H1 (cell line): ENCODE measurements around the gene LRBA. TPM values are rescaled to one million over a fixed set of nuclear protein-coding genes. Genes with fewer than 3 reads are reported as not detected.

Experiments
- CTCF ChIA-PET: fragments of 300-600 bp; sonication (Branson Sonifier 250); formaldehyde crosslinking; loops from one replicate; lab custom pipeline; 2021; ENCODE audit not compliant: partially characterized antibody; lab: Charles Lee
- POLR2A ChIA-PET: fragments of 300-600 bp; sonication (Branson Sonifier 250); formaldehyde crosslinking; loops from one replicate; lab custom pipeline; 2021; ENCODE audit warnings: inconsistent platforms; ENCODE audit not compliant: partially characterized antibody; lab: Charles Lee
- DNase-seq, 2 experiments: peaks; one replicate each; pipeline versions ENCODE4 v3.0.0 to v3.0.0-alpha.2; 2010 to 2022; ENCODE audit warnings: low spot score in 2 of 2, low read depth in 1 of 2, mixed read lengths in 1 of 2
- FAIRE-seq: peaks from 2 replicates; lab custom pipeline; 2011; peaks lifted over from hg19 to GRCh38; lab: Jason Lieb, UNC
- H2AFZ ChIP-seq: 2 replicates; pipeline ENCODE4 v1.8.1; 2012; ENCODE audit warnings: low read length, inconsistent platforms
- H2AK5ac ChIP-seq: 2 replicates; pipeline ENCODE4 v1.6.1; 2013; ENCODE audit warnings: low read depth, low read length
- H2BK120ac ChIP-seq: replicated peaks from 2 replicates; pipeline ENCODE3; 2013; ENCODE audit warnings: low read depth, low read length, inconsistent platforms
- H2BK12ac ChIP-seq: 2 replicates; pipeline ENCODE4 v1.6.1; 2013; ENCODE audit warnings: low read depth, low read length
- H2BK15ac ChIP-seq: 2 replicates; pipeline ENCODE4 v1.6.1; 2013; ENCODE audit warnings: low read length
- H2BK20ac ChIP-seq: 2 replicates; pipeline ENCODE4 v1.6.1; 2013; ENCODE audit warnings: low read length
- H2BK5ac ChIP-seq: 2 replicates; pipeline ENCODE4 v1.6.1; 2013; ENCODE audit warnings: low read depth, low read length
- H3K14ac ChIP-seq: 2 replicates; pipeline ENCODE4 v1.6.1; 2013; ENCODE audit warnings: inconsistent platforms; ENCODE audit not compliant: insufficient read length
- H3K18ac ChIP-seq: 2 replicates; pipeline ENCODE4 v1.6.1; 2013; ENCODE audit warnings: low read length; ENCODE audit errors: extremely low read depth
- H3K23ac ChIP-seq: 2 replicates; pipeline ENCODE4 v1.6.1; 2013; ENCODE audit warnings: inconsistent platforms; ENCODE audit not compliant: insufficient read length
- H3K23me2 ChIP-seq: 2 replicates; pipeline ENCODE4 v1.6.1; 2013; ENCODE audit warnings: low read depth, low read length
- H3K27ac ChIP-seq: 2 replicates; pipeline ENCODE4 v1.6.1; 2011; ENCODE audit warnings: low read depth, low read length, inconsistent platforms
- H3K27me3 ChIP-seq, 4 experiments: replicated peaks in 1 of 4; 1 replicate in 1 of 4; 2 replicates in 3 of 4; pipeline versions ENCODE4 v1.6.1 to v1.8.1; 2011 to 2013; ENCODE audit warnings: low read length in 3 of 4, mild to moderate bottlenecking in 3 of 4, inconsistent platforms in 2 of 4, mixed read lengths in 2 of 4, moderate library complexity in 1 of 4; ENCODE audit not compliant: control insufficient read depth in 3 of 4, insufficient read depth in 3 of 4; ENCODE audit errors: extremely low read depth in 1 of 4
- H3K36me3 ChIP-seq, 4 experiments: 2 replicates each; pipeline versions ENCODE4 v1.6.1 to v1.8.1; 2011 to 2013; ENCODE audit warnings: mild to moderate bottlenecking in 4 of 4, low read length in 3 of 4, moderate library complexity in 2 of 4, control low read depth in 1 of 4, inconsistent platforms in 1 of 4; ENCODE audit not compliant: insufficient read depth in 4 of 4, control insufficient read depth in 2 of 4
- H3K4ac ChIP-seq: replicated peaks from 2 replicates; pipeline ENCODE3; 2013; ENCODE audit warnings: low read length, low read depth, mixed read lengths, inconsistent platforms; ENCODE audit not compliant: insufficient read length
- H3K4me1 ChIP-seq, 4 experiments: replicated peaks in 1 of 4; 1 replicate in 1 of 4; 2 replicates in 3 of 4; pipeline versions ENCODE4 v1.6.1 to v1.8.1; 2011 to 2013; ENCODE audit warnings: low read length in 3 of 4, inconsistent platforms in 2 of 4, mixed read lengths in 1 of 4; ENCODE audit not compliant: insufficient read depth in 4 of 4, control insufficient read depth in 3 of 4
- H3K4me2 ChIP-seq, 2 experiments: 2 replicates each; pipeline versions ENCODE4 v1.6.1 to v1.8.1; 2011 to 2013; ENCODE audit warnings: low read depth in 2 of 2, low read length in 2 of 2, control low read depth in 1 of 2, inconsistent platforms in 1 of 2, mild to moderate bottlenecking in 1 of 2; ENCODE audit not compliant: insufficient read depth in 1 of 2
- H3K4me3 ChIP-seq, 4 experiments: fragments of 200-600, 300-600 bp in 1 of 4; sonication (generic), shearing (Covaris generic), sonication (Bioruptor Twin) in 1 of 4; 2 replicates each; pipeline versions ENCODE4 v1.5.1 to v1.8.1; 2011 to 2016; ENCODE audit warnings: low read length in 4 of 4, low read depth in 3 of 4, control low read depth in 2 of 4, inconsistent platforms in 2 of 4, mild to moderate bottlenecking in 2 of 4, mixed read lengths in 1 of 4, moderate library complexity in 1 of 4; ENCODE audit not compliant: insufficient read depth in 2 of 4; ENCODE audit errors: extremely low read depth in 1 of 4
- H3K56ac ChIP-seq: replicated peaks from 2 replicates; pipeline ENCODE3; 2013; ENCODE audit warnings: low read depth, mild to moderate bottlenecking, mixed read lengths, low read length, inconsistent platforms; ENCODE audit not compliant: insufficient read length
- H3K79me1 ChIP-seq: 2 replicates; pipeline ENCODE4 v1.6.1; 2013; ENCODE audit warnings: low read depth, low read length, control low read depth
- H3K79me2 ChIP-seq, 2 experiments: 2 replicates each; pipeline versions ENCODE4 v1.6.1 to v1.8.1; 2012 to 2013; ENCODE audit warnings: low read length in 2 of 2, mild to moderate bottlenecking in 2 of 2, inconsistent platforms in 1 of 2; ENCODE audit not compliant: insufficient read depth in 2 of 2, control insufficient read depth in 1 of 2
- H3K9ac ChIP-seq, 4 experiments: replicated peaks in 1 of 4; 1 replicate in 1 of 4; 2 replicates in 3 of 4; pipeline versions ENCODE4 v1.6.1 to v1.8.1; 2011 to 2013; ENCODE audit warnings: low read depth in 3 of 4, low read length in 3 of 4, control low read depth in 2 of 4, mild to moderate bottlenecking in 2 of 4, moderate library complexity in 2 of 4, inconsistent platforms in 1 of 4; ENCODE audit errors: extremely low read depth in 1 of 4
- H3K9me3 ChIP-seq, 2 experiments: 2 replicates each; pipeline versions ENCODE4 v1.6.1 to v1.8.1; 2012 to 2013; ENCODE audit warnings: mild to moderate bottlenecking in 2 of 2, moderate library complexity in 2 of 2, control low read depth in 1 of 2, inconsistent platforms in 1 of 2, low read depth in 1 of 2, low read length in 1 of 2, mixed read lengths in 1 of 2; ENCODE audit not compliant: insufficient read depth in 2 of 2
- H4K20me1 ChIP-seq, 2 experiments: replicated peaks in 1 of 2; 2 replicates each; pipeline versions ENCODE3 to v1.8.1; 2011 to 2013; ENCODE audit warnings: inconsistent platforms in 2 of 2, low read length in 2 of 2, mild to moderate bottlenecking in 1 of 2; ENCODE audit not compliant: insufficient read depth in 2 of 2, control insufficient read depth in 1 of 2
- H4K5ac ChIP-seq: 2 replicates; pipeline ENCODE4 v1.6.1; 2013; ENCODE audit warnings: low read length, low read depth, mixed read lengths, inconsistent platforms; ENCODE audit not compliant: insufficient read length
- H4K8ac ChIP-seq: 2 replicates; pipeline ENCODE4 v1.8.0; 2013; ENCODE audit warnings: mild to moderate bottlenecking, moderate library complexity, low read length, inconsistent platforms; ENCODE audit not compliant: insufficient read depth; ENCODE audit errors: extremely low read depth
- H4K91ac ChIP-seq: replicated peaks from 2 replicates; pipeline ENCODE3; 2013; ENCODE audit warnings: low read length, mixed read lengths, inconsistent platforms; ENCODE audit not compliant: insufficient read length
- ASH2L ChIP-seq: fragments of 200-600, 300-600 bp; sonication (generic); IDR thresholded peaks from one replicate; pipeline ENCODE4 v1.7.1; 2017; ENCODE audit warnings: low read length
- CREB1 ChIP-seq: IDR thresholded peaks from 2 replicates; pipeline ENCODE4 v1.6.1; 2012; ENCODE audit warnings: inconsistent platforms
- CTBP2 ChIP-seq: IDR thresholded peaks from 2 replicates; pipeline ENCODE4 v1.7.0; 2011; ENCODE audit warnings: borderline replicate concordance, mild to moderate bottlenecking, moderate library complexity, mixed read lengths, low read length; ENCODE audit not compliant: insufficient read depth, insufficient read length
- FOSL1 ChIP-seq: IDR thresholded peaks from 2 replicates; pipeline ENCODE4 v1.6.1; 2011; ENCODE audit warnings: mild to moderate bottlenecking, low read depth, low read length, moderate library complexity; ENCODE audit not compliant: insufficient read depth
- HDAC2 ChIP-seq, 2 experiments: fragments of 300-600 bp in 1 of 2; sonication (generic) in 1 of 2; IDR thresholded peaks; 2 replicates each; pipeline ENCODE4 v1.6.1; 2011 to 2012; ENCODE audit warnings: low read depth in 2 of 2, low read length in 2 of 2, mild to moderate bottlenecking in 2 of 2, moderate library complexity in 2 of 2, borderline replicate concordance in 1 of 2, inconsistent platforms in 1 of 2
- KDM4A ChIP-seq: IDR thresholded peaks from one replicate; pipeline ENCODE4 v1.7.1; 2012; ENCODE audit warnings: low read depth, mild to moderate bottlenecking, moderate library complexity, low read length, inconsistent platforms; ENCODE audit not compliant: severe bottlenecking
- RAD21 ChIP-seq, 2 experiments: IDR thresholded peaks in 1 of 2; conservative IDR thresholded peaks in 1 of 2; 2 replicates each; pipeline ENCODE4 v1.6.1; 2011; ENCODE audit warnings: low read depth in 2 of 2, low read length in 2 of 2, improper control_type of control experiment in 1 of 2, inconsistent platforms in 1 of 2, mild to moderate bottlenecking in 1 of 2, moderate library complexity in 1 of 2
- SIN3A ChIP-seq, 2 experiments: IDR thresholded peaks in 1 of 2; conservative IDR thresholded peaks in 1 of 2; 2 replicates each; pipeline ENCODE4 v1.6.1; 2011 to 2012; ENCODE audit warnings: low read length in 2 of 2, improper control_type of control experiment in 1 of 2, low read depth in 1 of 2, mild to moderate bottlenecking in 1 of 2
- TCF12 ChIP-seq: IDR thresholded peaks from 2 replicates; pipeline ENCODE4 v1.6.1; 2011; ENCODE audit warnings: low read depth, mild to moderate bottlenecking, low read length
- WGBS, 2 experiments: shearing (Covaris generic) in 1 of 2; methylation state at CpG; one replicate each; pipeline versions ENCODE4 v1.1.6 to v1.1.7; 2013 to 2015; ENCODE audit warnings: low lambda C conversion rate in 2 of 2, mixed read lengths in 2 of 2, inconsistent platforms in 1 of 2, low coverage in 1 of 2, missing lambda C conversion rate in 1 of 2; ENCODE audit not compliant: insufficient replicate concordance in 2 of 2, insufficient coverage in 1 of 2, insufficient read length in 1 of 2; ENCODE audit errors: extremely low coverage in 1 of 2, missing lambda C conversion rate in 1 of 2; 5-methylcytosine and 5-hydroxymethylcytosine counted together
- polyA plus RNA-seq, 7 experiments: library from polyadenylated mRNA; depleted of rRNA in 3 of 7; stranded (reverse) in 5 of 7; unstranded in 2 of 7; fragments of >200 nt in 5 of 7; fragments of 200-250 nt in 2 of 7; gene quantifications; 1 replicate in 5 of 7; 2 replicates in 1 of 7; 4 replicates in 1 of 7; pipeline versions ENCODE4 v1.2.1 to v1.2.3, GENCODE V29; 2011 to 2013; ENCODE audit warnings: missing spikeins in 2 of 7, mixed read lengths in 2 of 7
- total RNA-seq: library from RNA; stranded (reverse); fragmentation: NEBNext Ultra II Directional; extraction: Animal tissue kit (Norgen Biotek cat#: 25700); gene quantifications from 2 replicates; pipeline ENCODE4 v1.2.1, GENCODE V29; 2021
- TF ChIP-seq, protein P1 (sequence below): IDR thresholded peaks from 2 replicates; pipeline ENCODE4 v1.6.1; 2011; ENCODE audit warnings: low read length, improper control_type of control experiment

The LRBA gene
- total and polyA plus RNA-seq, 2 of the 8 experiments (the other 6 are each of a cell fraction or from before 2014, with no cell fraction given), result 54.6 to 83.2 TPM

DNA sequence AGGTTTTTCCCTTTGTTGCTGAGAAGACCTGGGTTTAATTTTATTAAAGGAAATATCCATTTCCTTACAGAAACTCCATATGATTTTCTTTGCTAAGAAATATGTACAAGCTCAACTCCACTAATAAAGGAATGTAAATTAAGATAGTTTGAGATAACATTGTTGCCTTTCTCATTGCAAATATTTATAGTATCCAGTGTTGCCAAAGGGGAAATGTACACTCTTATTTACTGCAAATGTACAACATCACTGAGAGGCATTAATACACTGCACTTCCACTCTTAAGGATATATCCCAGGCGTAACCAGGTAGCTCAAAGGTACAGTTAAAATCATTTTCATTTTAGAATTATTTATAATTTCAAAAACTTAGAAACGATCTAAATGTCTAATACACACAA lies 7.5 kb upstream of the LRBA start:
- no peak overlapping the region for H2AFZ ChIP-seq
- H2BK15ac ChIP-seq, result no peak overlapping the region
- FAIRE-seq, result no peak
- no peaks in the 10 kb centered on the region for H3K9me3 ChIP-seq
- no peak overlapping the region for H2AK5ac ChIP-seq
- H3K4ac ChIP-seq, result no peak overlapping the region
- H3K23me2 ChIP-seq, result no peaks in the 10 kb centered on the region
- H3K4me2 ChIP-seq, result no peak overlapping the region
- WGBS, 2 experiments, result 86% methylated on average over 2 of the region's 2 CpGs; no CpG with 5 or more reads in 1 of the 2 experiments
- H4K91ac ChIP-seq, result no peak overlapping the region
- H2BK12ac ChIP-seq, result no peak overlapping the region
- no peak overlapping the region for H4K5ac ChIP-seq
- H3K27me3 ChIP-seq, result no peaks in the 10 kb centered on the region
- no peak overlapping the region for H3K56ac ChIP-seq
- H4K8ac ChIP-seq, result no peak overlapping the region
- H2BK120ac ChIP-seq, result no peak overlapping the region
- no peak overlapping the region for H3K14ac ChIP-seq
- no peak overlapping the region for H3K23ac ChIP-seq
- no peak overlapping the region for H3K9ac ChIP-seq
- H3K36me3 ChIP-seq, result no peaks in the 10 kb centered on the region
- H4K20me1 ChIP-seq, result no peaks in the 10 kb centered on the region
- CTCF ChIA-PET, result interaction anchor here (1.0 kb wide), 1 partner anchor 12 kb away, joined by 3 read pairs; no protein-coding TSS in a partner anchor
- no peaks in the 10 kb centered on the region for H3K4me1 ChIP-seq
- no peak overlapping the region for H3K4me3 ChIP-seq
- H3K79me2 ChIP-seq, result no peaks in the 10 kb centered on the region
- POLR2A ChIA-PET, result interaction anchor here (0.9 to 1.4 kb wide), 2 partner anchors 11 to 27 kb away, joined by 3 to 5 read pairs; no protein-coding TSS in a partner anchor
- H2BK20ac ChIP-seq, result no peak overlapping the region
- no peaks in the 10 kb centered on the region; the same call in 1 of the 2 replicates for H3K79me1 ChIP-seq
- H3K18ac ChIP-seq, result no peak overlapping the region
- H3K27ac ChIP-seq, result no peak overlapping the region
- H2BK5ac ChIP-seq, result no peak overlapping the region
- no peak for DNase-seq
- no peak for TF ChIP-seq CTBP2
- no peak for TF ChIP-seq SIN3A (conservative IDR thresholded peaks at IDR 0.05 in 1 of 2, IDR thresholded peaks at IDR 0.05 in 1 of 2; ENCODE audit: low read depth in 1 of 2, low read length in 2 of 2)
- no peak for TF ChIP-seq TCF12
- no peak for TF ChIP-seq HDAC2 (IDR thresholded peaks at IDR 0.05; ENCODE audit: borderline replicate concordance in 1 of 2, low read depth in 2 of 2, low read length in 2 of 2)
- TF ChIP-seq, protein P1, sequence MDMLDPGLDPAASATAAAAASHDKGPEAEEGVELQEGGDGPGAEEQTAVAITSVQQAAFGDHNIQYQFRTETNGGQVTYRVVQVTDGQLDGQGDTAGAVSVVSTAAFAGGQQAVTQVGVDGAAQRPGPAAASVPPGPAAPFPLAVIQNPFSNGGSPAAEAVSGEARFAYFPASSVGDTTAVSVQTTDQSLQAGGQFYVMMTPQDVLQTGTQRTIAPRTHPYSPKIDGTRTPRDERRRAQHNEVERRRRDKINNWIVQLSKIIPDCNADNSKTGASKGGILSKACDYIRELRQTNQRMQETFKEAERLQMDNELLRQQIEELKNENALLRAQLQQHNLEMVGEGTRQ, result no peak
- TF ChIP-seq ASH2L, result no peak
- TF ChIP-seq CREB1, result no peak
- no peak for TF ChIP-seq RAD21 (IDR thresholded peaks at IDR 0.05 in 1 of 2, conservative IDR thresholded peaks at IDR 0.05 in 1 of 2; ENCODE audit: low read depth in 2 of 2, low read length in 2 of 2)
- TF ChIP-seq FOSL1, result no peak
- TF ChIP-seq KDM4A, result no peak
